Prostate gland (tissue), 2 donors: ENCODE data around the gene TMEM45A.

Experiments
- POLR2A ChIP-seq: fragments of 450-650 bp; IDR thresholded peaks from one replicate; pipeline ENCODE4 v1.6.1; 2016; ENCODE audit warnings: antibody characterized with exemption, mild to moderate bottlenecking
- POLR2AphosphoS5 ChIP-seq: sonication (generic); formaldehyde crosslinking; IDR thresholded peaks from one replicate; pipeline ENCODE4 v1.6.1; 2017; ENCODE audit warnings: antibody characterized with exemption
- TF ChIP-seq, protein P1 (sequence below), 4 experiments: fragments of 200-600 bp in 2 of 4; fragments of 450-650 bp in 2 of 4; sonication (generic) in 2 of 4; IDR thresholded peaks; 1 replicate in 3 of 4; 2 replicates in 1 of 4; pipeline ENCODE4 v1.5.1; 2016 to 2019; ENCODE audit warnings: antibody characterized with exemption in 4 of 4, mild to moderate bottlenecking in 2 of 4, moderate library complexity in 2 of 4

DNA sequence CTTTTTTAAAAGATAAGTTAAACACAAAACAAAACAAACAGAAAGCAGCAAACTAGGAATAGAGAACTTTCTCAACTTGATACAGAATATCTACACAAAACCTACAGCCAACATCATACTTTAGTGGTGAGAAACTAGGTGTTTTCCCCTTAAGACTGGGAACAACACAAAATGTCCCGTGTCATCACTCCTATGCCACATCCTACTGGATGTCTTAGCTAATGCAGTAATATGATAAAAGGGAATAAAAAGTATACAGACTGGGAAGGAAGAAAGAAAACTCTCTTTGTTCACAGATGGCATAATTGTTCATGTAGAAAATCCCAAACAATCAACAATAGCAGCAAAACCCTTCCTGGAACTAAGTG lies 45.9 kb downstream of the TMEM45A start:
- TF ChIP-seq POLR2A = no peak
- TF ChIP-seq, protein P1, sequence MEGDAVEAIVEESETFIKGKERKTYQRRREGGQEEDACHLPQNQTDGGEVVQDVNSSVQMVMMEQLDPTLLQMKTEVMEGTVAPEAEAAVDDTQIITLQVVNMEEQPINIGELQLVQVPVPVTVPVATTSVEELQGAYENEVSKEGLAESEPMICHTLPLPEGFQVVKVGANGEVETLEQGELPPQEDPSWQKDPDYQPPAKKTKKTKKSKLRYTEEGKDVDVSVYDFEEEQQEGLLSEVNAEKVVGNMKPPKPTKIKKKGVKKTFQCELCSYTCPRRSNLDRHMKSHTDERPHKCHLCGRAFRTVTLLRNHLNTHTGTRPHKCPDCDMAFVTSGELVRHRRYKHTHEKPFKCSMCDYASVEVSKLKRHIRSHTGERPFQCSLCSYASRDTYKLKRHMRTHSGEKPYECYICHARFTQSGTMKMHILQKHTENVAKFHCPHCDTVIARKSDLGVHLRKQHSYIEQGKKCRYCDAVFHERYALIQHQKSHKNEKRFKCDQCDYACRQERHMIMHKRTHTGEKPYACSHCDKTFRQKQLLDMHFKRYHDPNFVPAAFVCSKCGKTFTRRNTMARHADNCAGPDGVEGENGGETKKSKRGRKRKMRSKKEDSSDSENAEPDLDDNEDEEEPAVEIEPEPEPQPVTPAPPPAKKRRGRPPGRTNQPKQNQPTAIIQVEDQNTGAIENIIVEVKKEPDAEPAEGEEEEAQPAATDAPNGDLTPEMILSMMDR (IDR thresholded peaks at IDR 0.05) = no peak
- TF ChIP-seq POLR2AphosphoS5 = no peak
